K562 (cell line): Measurements from ENCODE around the gene E2F2. TPM values are rescaled to one million over a fixed set of nuclear protein-coding genes. Genes with fewer than 3 reads are reported as not detected.

Experiments used
- ATAC-seq: fragments of 200-7000 bp; cut with Tn5 transposase; 3 replicates; pipeline ENCODE4 v1.9.1; 2020; ENCODE audit warnings: moderate library complexity
- BruUV-seq: library from RNA; stranded (reverse); fragments of 400-500 nt; replicated peaks from 2 replicates; lab custom pipeline; 2021; lab: Mats Ljungman, UMichigan
- CTCF ChIA-PET: fragments of 300-600 bp; formaldehyde crosslinking; extraction: SDS; loops from one replicate; lab custom pipeline; 2021; ENCODE audit warnings: low intra/inter-chr PET ratio; lab: Yijun Ruan, JAX
- POLR2A ChIA-PET: fragments of 300-600, 350-650 bp; sonication (Branson Sonifier 250); formaldehyde crosslinking; extraction: SDS; loops from one replicate; lab custom pipeline; 2021; ENCODE audit warnings: antibody characterized with exemption, inconsistent platforms; lab: Yijun Ruan, JAX
- DNase-seq, 4 experiments: peaks; one replicate each; pipeline versions ENCODE4 v3.0.0 to v3.0.0-alpha.2; 2011 to 2018; ENCODE audit warnings: low spot score in 3 of 4, mixed read lengths in 3 of 4; ENCODE audit errors: extremely low read depth in 1 of 4
- FAIRE-seq: peaks from 2 replicates; lab custom pipeline; 2011; peaks lifted over from hg19 to GRCh38; lab: Jason Lieb, UNC
- H2AFZ ChIP-seq: 2 replicates; pipeline ENCODE4 v1.6.0; 2011; ENCODE audit warnings: low read depth, low read length, control low read depth, inconsistent platforms
- H3K27ac ChIP-seq: fragments of 200-600 bp; 3 replicates; pipeline ENCODE4 v1.8.0; 2011; ENCODE audit warnings: low read depth, mild to moderate bottlenecking, control low read depth, inconsistent platforms, low read length, moderate library complexity, mixed read lengths; ENCODE audit errors: extremely low read depth
- H3K27me3 ChIP-seq, 2 experiments: fragments of 300-600 bp in 1 of 2; 2 replicates in 1 of 2; 3 replicates in 1 of 2; pipeline versions ENCODE4 v1.6.0 to v1.8.0; 2011; ENCODE audit warnings: inconsistent platforms in 2 of 2, low read length in 2 of 2, mild to moderate bottlenecking in 1 of 2, mixed read lengths in 1 of 2, moderate library complexity in 1 of 2; ENCODE audit not compliant: control insufficient read depth in 2 of 2, insufficient read depth in 2 of 2
- H3K36me3 ChIP-seq: fragments of 300-600 bp; 3 replicates; pipeline ENCODE4 v1.8.0; 2011; ENCODE audit warnings: mild to moderate bottlenecking, low read length, inconsistent platforms; ENCODE audit not compliant: control insufficient read depth, insufficient read depth
- H3K4me1 ChIP-seq, 2 experiments: fragments of 200-600 bp in 1 of 2; replicated peaks in 1 of 2; 2 replicates in 1 of 2; 3 replicates in 1 of 2; pipeline versions ENCODE4 v1.5.1 to v1.8.0; 2011; ENCODE audit warnings: inconsistent platforms in 2 of 2, low read length in 2 of 2, mild to moderate bottlenecking in 1 of 2, mixed read lengths in 1 of 2, moderate library complexity in 1 of 2; ENCODE audit not compliant: control insufficient read depth in 2 of 2, insufficient read depth in 2 of 2
- H3K4me2 ChIP-seq: 2 replicates; pipeline ENCODE4 v1.6.1; 2011; ENCODE audit warnings: low read length, control low read depth, inconsistent platforms, mixed read lengths; ENCODE audit not compliant: insufficient read depth
- H3K4me3 ChIP-seq: fragments of 200-600 bp; sonication (generic), shearing (Covaris generic); 2 replicates; pipeline ENCODE4 v1.5.1; 2016; ENCODE audit warnings: control low read depth, inconsistent platforms
- H3K79me2 ChIP-seq: fragments of 200-600 bp; 3 replicates; pipeline ENCODE4 v1.8.0; 2011; ENCODE audit warnings: low read length, inconsistent platforms; ENCODE audit not compliant: control insufficient read depth, insufficient read depth
- H3K9ac ChIP-seq, 2 experiments: 2 replicates each; pipeline versions ENCODE4 v1.6.0 to v1.6.1; 2011; ENCODE audit warnings: low read depth in 2 of 2, low read length in 2 of 2, control low read depth in 1 of 2, inconsistent platforms in 1 of 2, mild to moderate bottlenecking in 1 of 2, mixed read lengths in 1 of 2; ENCODE audit not compliant: insufficient read depth in 1 of 2
- H3K9me1 ChIP-seq: one replicate; pipeline ENCODE4 v1.6.0; 2011; ENCODE audit warnings: inconsistent platforms, mild to moderate bottlenecking, low read length, moderate library complexity; ENCODE audit not compliant: control insufficient read depth, insufficient read depth
- H3K9me3 ChIP-seq: replicated peaks from 2 replicates; pipeline ENCODE4 v1.5.1; 2011; ENCODE audit warnings: low read depth, low read length, inconsistent platforms; ENCODE audit not compliant: control insufficient read depth, insufficient read depth
- H4K20me1 ChIP-seq: replicated peaks from 2 replicates; pipeline ENCODE4 v1.6.1; 2011; ENCODE audit warnings: low read length, inconsistent platforms, mixed read lengths; ENCODE audit not compliant: control insufficient read depth, insufficient read depth
- BCOR ChIP-seq: fragments of 450-650 bp; IDR thresholded peaks from 2 replicates; pipeline ENCODE4 v1.6.1; 2016
- CHD4 ChIP-seq: fragments of 200-600 bp; sonication (generic); IDR thresholded peaks from 3 replicates; pipeline ENCODE4 v1.6.1; 2012; ENCODE audit warnings: low read depth, mild to moderate bottlenecking, mixed read lengths, low read length, inconsistent platforms; ENCODE audit not compliant: insufficient read depth, insufficient replicate concordance, poor library complexity, severe bottlenecking
- GATA2 ChIP-seq: sonication (generic); formaldehyde crosslinking; IDR thresholded peaks from 2 replicates; pipeline ENCODE4 v1.4.0; 2020; ENCODE audit warnings: mild to moderate bottlenecking, missing genetic modification reagents
- HDAC2 ChIP-seq: fragments of 450-650 bp; IDR thresholded peaks from 2 replicates; pipeline ENCODE4 v1.6.1; 2016; ENCODE audit warnings: mild to moderate bottlenecking
- HMG20B ChIP-seq: fragments of 250-450 bp; sonication (Bioruptor Pico); IDR thresholded peaks from 2 replicates; pipeline ENCODE4 v1.5.0; 2021; ENCODE audit warnings: mild to moderate bottlenecking
- HMGN3 ChIP-seq: IDR thresholded peaks from 2 replicates; pipeline ENCODE4 v1.6.1; 2011; ENCODE audit warnings: borderline replicate concordance, low read depth, mild to moderate bottlenecking, mixed read lengths, low read length; ENCODE audit not compliant: insufficient read length; ENCODE audit errors: extremely low read depth
- MEF2D ChIP-seq: conservative IDR thresholded peaks from 2 replicates; pipeline ENCODE4 v1.6.1; 2016; ENCODE audit warnings: low read depth, missing genetic modification characterization, missing compliant biosample characterization
- NBN ChIP-seq: fragments of 450-650 bp; IDR thresholded peaks from 2 replicates; pipeline ENCODE4 v1.6.1; 2016; ENCODE audit warnings: low read depth, mild to moderate bottlenecking
- NFIX ChIP-seq: fragments of 250-450 bp; sonication (Bioruptor Pico); IDR thresholded peaks from 2 replicates; pipeline ENCODE4 v1.4.0; 2020; ENCODE audit warnings: low read depth, mild to moderate bottlenecking, moderate library complexity
- NR4A1 ChIP-seq, 2 experiments: fragments of 250-450 bp in 1 of 2; fragments of 450-650 bp in 1 of 2; sonication (Bioruptor Pico) in 1 of 2; IDR thresholded peaks; 2 replicates each; pipeline versions ENCODE4 v1.4.0 to v1.6.1; 2016 to 2020; ENCODE audit warnings: mild to moderate bottlenecking in 2 of 2, missing compliant biosample characterization in 1 of 2, missing genetic modification characterization in 1 of 2, moderate library complexity in 1 of 2
- SAFB2 ChIP-seq: fragments of 200-400 bp; formaldehyde crosslinking; IDR thresholded peaks from 2 replicates; pipeline ENCODE4 v1.6.1; 2018; ENCODE audit warnings: borderline replicate concordance, low read length, low read depth, moderate library complexity; ENCODE audit not compliant: severe bottlenecking
- SLC30A9 ChIP-seq: fragments of 250-450 bp; sonication (Bioruptor Pico); IDR thresholded peaks from 2 replicates; pipeline ENCODE4 v1.8.0; 2022; ENCODE audit warnings: mild to moderate bottlenecking, moderate library complexity
- SMARCC2 ChIP-seq: fragments of 450-650 bp; IDR thresholded peaks from 2 replicates; pipeline ENCODE4 v1.6.1; 2017; ENCODE audit warnings: antibody characterized with exemption, moderate library complexity, mild to moderate bottlenecking, low read depth
- TARDBP ChIP-seq: fragments of 450-650 bp; IDR thresholded peaks from 2 replicates; pipeline ENCODE4 v1.6.1; 2016
- TBL1XR1 ChIP-seq, 2 experiments: IDR thresholded peaks; 2 replicates each; pipeline ENCODE4 v1.6.1; 2012; ENCODE audit warnings: improper control_type of control experiment in 2 of 2, low read length in 2 of 2, mild to moderate bottlenecking in 1 of 2
- WHSC1 ChIP-seq: IDR thresholded peaks from one replicate; pipeline ENCODE4 v1.6.1; 2012; ENCODE audit warnings: low read length, control low read depth, inconsistent platforms
- ZNF644 ChIP-seq: fragments of 200-800 bp; sonication (Bioruptor generic); IDR thresholded peaks from 2 replicates; pipeline ENCODE4 v1.6.1; 2016; ENCODE audit warnings: low read depth, missing genetic modification characterization, missing compliant biosample characterization
- WGBS: fragments of 100-300 bp; shearing (Covaris generic); methylation state at CpG from one replicate; pipeline ENCODE4 v1.1.6; 2016; ENCODE audit warnings: low coverage, mixed read lengths; ENCODE audit not compliant: insufficient coverage; ENCODE audit errors: missing lambda C conversion rate; 5-methylcytosine and 5-hydroxymethylcytosine counted together
- in situ Hi-C: fragments of 300-500 bp; cut with MboI; formaldehyde crosslinking; loops from 4 replicates; pipeline ENCODE4 v1.15.0; 2018; ENCODE audit warnings: inconsistent platforms, mixed read lengths
- intact Hi-C: fragments of 100-400 bp; cut with micrococcal nuclease; formaldehyde crosslinking; loops from 2 replicates; pipeline ENCODE4 v1.14.2; 2022
- polyA plus RNA-seq, 8 experiments: library from polyadenylated mRNA; depleted of rRNA in 4 of 8; stranded (reverse) in 5 of 8; unstranded in 3 of 8; fragments of >200 nt; fragmentation: Nextera tagmentation in 2 of 8; fragmentation: Illumina TruSeq in 1 of 8; extraction: Ambion mirVana in 2 of 8; extraction: Trizol in 1 of 8; gene quantifications; 2 replicates each; pipeline versions ENCODE4 v1.2.1 to v1.2.3, GENCODE V29; 2011 to 2014; ENCODE audit warnings: inconsistent platforms in 1 of 8, missing spikeins in 1 of 8
- total RNA-seq, 7 experiments: library from RNA; depleted of rRNA in 6 of 7; stranded (reverse); fragments of >200 nt in 6 of 7; fragmentation: Illumina TruSeq in 2 of 7; extraction: Trizol in 2 of 7; gene quantifications; 2 replicates each; pipeline versions ENCODE4 v1.2.1 to v1.2.3, GENCODE V29; 2011 to 2021; ENCODE audit warnings: low replicate concordance in 1 of 7
- TF ChIP-seq, protein P1 (sequence below): fragments of 250-450 bp; sonication (Bioruptor Pico); IDR thresholded peaks from 2 replicates; pipeline ENCODE4 v1.8.0; 2022; ENCODE audit warnings: moderate library complexity, mild to moderate bottlenecking, inconsistent platforms
- TF ChIP-seq, protein P2 (sequence below): fragments of 450-650 bp; IDR thresholded peaks from 2 replicates; pipeline ENCODE4 v1.6.1; 2014; ENCODE audit warnings: low read depth, mild to moderate bottlenecking, moderate library complexity, borderline replicate concordance

Gene E2F2
- total and polyA plus RNA-seq, 9 of the 15 experiments (the other 6 are each of a cell fraction or from before 2014, with no cell fraction given), result 3.1 to 25.3 (median 11.4) TPM

DNA sequence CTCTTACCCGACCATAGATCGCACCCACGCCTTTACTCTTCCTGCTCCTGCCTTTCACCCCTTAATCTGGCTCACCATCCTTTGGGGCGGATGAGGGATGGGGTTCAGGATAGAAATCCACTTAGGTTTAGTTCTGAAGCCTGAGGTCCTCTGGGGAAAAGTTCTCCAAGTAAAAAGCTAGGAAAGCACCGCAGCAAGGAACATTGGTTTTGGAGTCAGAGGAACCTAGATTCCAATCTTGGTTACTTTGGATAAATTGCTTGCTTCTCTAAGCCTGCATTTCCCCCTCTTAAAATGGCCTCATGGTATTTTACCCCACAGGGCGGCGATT lies 46.1 kb downstream of the E2F2 start:
- Histone ChIP-seq H3K9me1 (no peaks in the 10 kb centered on the region), H3K4me2 (peak overlapping the region; percentile 84), H3K27ac (peak overlapping the region; percentile 38; the same call in 2 of the 3 replicates), H2AFZ (peak overlapping the region; percentile 91), H3K27me3 (no peaks in the 10 kb centered on the region), H4K20me1 (no peaks in the 10 kb centered on the region), H3K4me1 (peaks cover 32 to 34% of the 10 kb centered on the region in 2 experiments), H3K4me3 (peak overlapping the region; percentile 68), H3K9ac (peak overlapping the region; percentile 18 to 38; a peak in 2 of 4 replicates), H3K79me2 (peaks cover 7% of the 10 kb centered on the region; the same call in 2 of the 3 replicates), H3K9me3 (no peaks in the 10 kb centered on the region), H3K36me3 (no peaks in the 10 kb centered on the region)
- peak in 1 of 4 experiments; percentile 40 for DNase-seq
- FAIRE-seq, result no peak
- intact Hi-C loops, result no loop called here
- WGBS, result 31% methylated on average over 7 of the region's 7 CpGs
- ATAC-seq, result no peak
- no TSS peak for BruUV-seq
- ChIA-PET POLR2A (interaction anchor here (0.6 to 3.2 kb wide), 8 partner anchors 9 to 136 kb away, joined by 3 to 23 read pairs (median 4); no protein-coding TSS in a partner anchor), CTCF (interaction anchor here (0.7 kb wide), 1 partner anchor 63 kb away, joined by 3 read pairs; no protein-coding TSS in a partner anchor)
- in situ Hi-C loops, result no loop called here
- TF ChIP-seq, protein P1, sequence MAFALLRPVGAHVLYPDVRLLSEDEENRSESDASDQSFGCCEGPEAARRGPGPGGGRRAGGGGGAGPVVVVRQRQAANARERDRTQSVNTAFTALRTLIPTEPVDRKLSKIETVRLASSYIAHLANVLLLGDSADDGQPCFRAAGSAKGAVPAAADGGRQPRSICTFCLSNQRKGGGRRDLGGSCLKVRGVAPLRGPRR, result peak; percentile 10; the same call in 1 of the 2 replicates
- TF ChIP-seq TBL1XR1 (IDR thresholded peaks at IDR 0.05; ENCODE audit: low read length in 2 of 2), result 0 out of 4 replicates have a peak, but pooled peaks of 1 of the 2 experiments have one; percentile 7
- 0 out of 2 replicates have a peak, but pooled peaks have one; percentile 22 for TF ChIP-seq GATA2 (CRISPR knock-in tag)
- no peak for TF ChIP-seq HMG20B (CRISPR knock-in tag)
- TF ChIP-seq BCOR, result peak; percentile 2; the same call in 1 of the 2 replicates
- 0 out of 2 replicates have a peak, but pooled peaks have one; percentile 35 for TF ChIP-seq TARDBP
- 0 out of 2 replicates have a peak, but pooled peaks have one; percentile 27 for TF ChIP-seq MEF2D (tag)
- peak; percentile 52 for TF ChIP-seq CHD4
- TF ChIP-seq ZNF644 (tag), result 0 out of 2 replicates have a peak, but pooled peaks have one; percentile 32
- no peak for TF ChIP-seq NR4A1 (CRISPR knock-in tag; IDR thresholded peaks at IDR 0.05)
- 0 out of 2 replicates have a peak, but pooled peaks have one; percentile 39 for TF ChIP-seq NR4A1 (tag; IDR thresholded peaks at IDR 0.05)
- TF ChIP-seq SMARCC2, result 0 out of 2 replicates have a peak, but pooled peaks have one; percentile 53
- peak; percentile 10; the same call in 1 of the 2 replicates for TF ChIP-seq NBN
- peak; percentile 6; the same call in 1 of the 2 replicates for TF ChIP-seq HDAC2
- TF ChIP-seq, protein P2, sequence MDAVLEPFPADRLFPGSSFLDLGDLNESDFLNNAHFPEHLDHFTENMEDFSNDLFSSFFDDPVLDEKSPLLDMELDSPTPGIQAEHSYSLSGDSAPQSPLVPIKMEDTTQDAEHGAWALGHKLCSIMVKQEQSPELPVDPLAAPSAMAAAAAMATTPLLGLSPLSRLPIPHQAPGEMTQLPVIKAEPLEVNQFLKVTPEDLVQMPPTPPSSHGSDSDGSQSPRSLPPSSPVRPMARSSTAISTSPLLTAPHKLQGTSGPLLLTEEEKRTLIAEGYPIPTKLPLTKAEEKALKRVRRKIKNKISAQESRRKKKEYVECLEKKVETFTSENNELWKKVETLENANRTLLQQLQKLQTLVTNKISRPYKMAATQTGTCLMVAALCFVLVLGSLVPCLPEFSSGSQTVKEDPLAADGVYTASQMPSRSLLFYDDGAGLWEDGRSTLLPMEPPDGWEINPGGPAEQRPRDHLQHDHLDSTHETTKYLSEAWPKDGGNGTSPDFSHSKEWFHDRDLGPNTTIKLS, result peak; percentile 26; the same call in 1 of the 2 replicates
- no peak for TF ChIP-seq NFIX (CRISPR knock-in tag)
- no peak for TF ChIP-seq WHSC1
- no peak for TF ChIP-seq HMGN3
- TF ChIP-seq SLC30A9 (CRISPR knock-in tag), result 0 out of 2 replicates have a peak, but pooled peaks have one; percentile 16
- no peak for TF ChIP-seq SAFB2
